Endodermal cell (in vitro differentiated cells): Measurements from ENCODE around the gene SMARCA4. TPM values are rescaled to one million over a fixed set of nuclear protein-coding genes. Genes with fewer than 3 reads are reported as not detected.

Experiments used
- DNase-seq: peaks from one replicate; pipeline ENCODE4 v3.0.0-alpha.2; 2017
- H3K27ac ChIP-seq: 2 replicates; pipeline ENCODE4 v1.5.1; 2013; ENCODE audit warnings: mild to moderate bottlenecking, low read depth, low read length, moderate library complexity
- H3K27me3 ChIP-seq: 2 replicates; pipeline ENCODE4 v1.6.1; 2013; ENCODE audit warnings: mild to moderate bottlenecking, low read length, moderate library complexity; ENCODE audit not compliant: insufficient read depth, control insufficient read depth, poor library complexity, severe bottlenecking
- H3K36me3 ChIP-seq: 2 replicates; pipeline ENCODE4 v1.7.0; 2013; ENCODE audit warnings: mild to moderate bottlenecking, low read length, moderate library complexity; ENCODE audit not compliant: control insufficient read depth, insufficient read depth
- H3K4me1 ChIP-seq: one replicate; pipeline ENCODE4 v1.7.0; 2013; ENCODE audit warnings: low read length; ENCODE audit not compliant: control insufficient read depth, insufficient read depth
- H3K4me3 ChIP-seq: 2 replicates; pipeline ENCODE4 v1.5.1; 2013; ENCODE audit warnings: mild to moderate bottlenecking, low read length, moderate library complexity
- H3K9ac ChIP-seq: 2 replicates; pipeline ENCODE4 v1.6.1; 2013; ENCODE audit warnings: mild to moderate bottlenecking, low read length, moderate library complexity; ENCODE audit not compliant: poor library complexity, severe bottlenecking; ENCODE audit errors: extremely low read depth
- H3K9me3 ChIP-seq: 2 replicates; pipeline ENCODE4 v1.6.1; 2013; ENCODE audit warnings: mild to moderate bottlenecking, low read length, moderate library complexity; ENCODE audit not compliant: control insufficient read depth
- H3K27ac Mint-ChIP-seq: 2 replicates; pipeline ENCODE4 v1.8.0; 2020; ENCODE audit warnings: mixed read lengths
- H3K27me3 Mint-ChIP-seq: 2 replicates; pipeline ENCODE4 v1.8.0; 2021; ENCODE audit warnings: mild to moderate bottlenecking, mixed read lengths; ENCODE audit not compliant: insufficient read depth
- H3K36me3 Mint-ChIP-seq: 2 replicates; pipeline ENCODE4 v1.8.0; 2020; ENCODE audit warnings: low read depth, mixed read lengths
- H3K4me1 Mint-ChIP-seq: 2 replicates; pipeline ENCODE4 v1.8.0; 2020; ENCODE audit warnings: mixed read lengths
- H3K4me3 Mint-ChIP-seq: 2 replicates; pipeline ENCODE4 v1.8.0; 2020; ENCODE audit warnings: mild to moderate bottlenecking, moderate library complexity, mixed read lengths
- H3K9me3 Mint-ChIP-seq: 2 replicates; pipeline ENCODE4 v1.8.0; 2020; ENCODE audit warnings: mild to moderate bottlenecking, mixed read lengths
- CTCF ChIP-seq: fragments of 200-600 bp; sonication (generic); conservative IDR thresholded peaks from 2 replicates; pipeline ENCODE4 v1.5.0; 2021; ENCODE audit warnings: antibody characterized with exemption, mild to moderate bottlenecking
- WGBS, 2 experiments: methylation state at CpG; one replicate each; pipeline versions ENCODE4 v1.1.5 to v1.1.7; 2013; ENCODE audit warnings: missing lambda C conversion rate in 2 of 2, mixed read lengths in 1 of 2; ENCODE audit not compliant: insufficient coverage in 1 of 2, insufficient read length in 1 of 2; 5-methylcytosine and 5-hydroxymethylcytosine counted together
- total RNA-seq, 2 donors: library from RNA; stranded (reverse); fragmentation: NEBNext Ultra II Directional in 1 of 2; extraction: Animal tissue kit (Norgen Biotek cat#: 25700) in 1 of 2; gene quantifications; 2 replicates in 1 of 2; 3 replicates in 1 of 2; pipeline ENCODE4 v1.2.1, GENCODE V29; 2021

SMARCA4 gene
- total RNA-seq, 2 donors from 2014 or later = 290 to 292 TPM

DNA sequence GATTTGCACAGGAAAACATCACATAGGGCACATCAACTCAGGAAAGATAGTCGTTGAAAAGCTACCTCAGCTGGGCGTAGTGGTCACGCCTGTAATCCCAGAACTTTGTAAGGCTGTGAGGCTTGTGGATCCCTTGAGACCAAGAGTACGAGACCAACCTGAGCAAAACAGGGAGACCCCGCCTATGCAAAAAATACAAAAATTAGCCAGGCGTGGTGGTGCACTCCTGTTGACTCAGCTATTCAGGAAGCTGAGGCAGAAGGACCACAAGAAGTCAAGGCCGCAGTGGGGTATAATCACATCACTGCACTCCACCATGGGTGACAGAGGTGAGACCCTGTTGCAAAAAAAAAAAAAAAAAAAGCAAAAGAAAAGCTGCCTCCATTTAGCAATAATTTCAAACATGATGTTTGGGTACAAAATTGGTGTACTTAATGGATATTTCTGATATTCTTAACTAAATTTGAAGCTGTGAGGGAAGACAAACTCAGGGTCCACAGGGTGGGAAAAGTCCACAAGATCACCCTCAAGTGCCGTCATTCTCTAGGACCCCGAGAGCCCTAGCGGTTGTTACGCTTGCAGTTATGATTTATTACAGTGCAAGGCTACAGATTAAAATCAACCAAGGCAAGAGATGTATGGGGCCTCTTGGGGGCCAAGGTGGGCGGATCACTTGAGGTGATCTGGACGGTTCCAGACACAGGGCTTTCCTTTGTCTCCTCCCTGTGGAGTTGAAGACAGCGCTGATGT lies 86.0 kb downstream of the SMARCA4 start:
- Mint-ChIP-seq H3K27me3 (no peaks in the 10 kb centered on the region), H3K27ac (no peak overlapping the region), H3K9me3 (no peaks in the 10 kb centered on the region), H3K4me3 (no peak overlapping the region), H3K4me1 (no peaks in the 10 kb centered on the region), H3K36me3 (peaks cover 69% of the 10 kb centered on the region)
- TF ChIP-seq CTCF = no peak
- Histone ChIP-seq H3K4me1 (no peaks in the 10 kb centered on the region), H3K27ac (no peak overlapping the region), H3K4me3 (no peak overlapping the region), H3K9me3 (no peaks in the 10 kb centered on the region), H3K27me3 (no peaks in the 10 kb centered on the region), H3K9ac (no peak overlapping the region), H3K36me3 (peaks cover 71% of the 10 kb centered on the region)
- WGBS, 2 experiments = 94 to 96% methylated on average over 13 to 14 of the region's 14 CpGs
- DNase-seq = no peak

DNA sequence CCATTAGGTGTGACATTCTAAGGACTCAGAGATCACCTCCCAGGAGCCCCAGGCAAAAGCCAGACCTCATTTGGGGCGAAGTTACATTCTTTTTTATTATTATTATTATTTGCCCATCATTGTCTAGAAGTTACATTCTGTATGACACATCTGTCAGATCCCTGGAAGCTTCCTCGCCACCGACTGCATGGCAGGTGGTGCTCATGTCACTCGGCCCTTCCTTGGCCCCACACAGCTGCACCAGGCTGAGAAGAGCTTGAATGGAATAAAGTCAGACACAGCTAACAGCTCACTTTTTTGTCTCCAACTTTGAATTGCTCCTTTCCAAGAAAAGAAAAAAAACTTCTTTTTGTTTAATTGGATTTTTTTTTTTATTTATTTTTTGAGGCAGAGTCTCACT lies 87.0 kb downstream of the SMARCA4 start:
- no peak for TF ChIP-seq CTCF
- no peak overlapping the region for H3K9ac ChIP-seq
- no peak overlapping the region for H3K4me3 Mint-ChIP-seq
- no peaks in the 10 kb centered on the region for H3K9me3 Mint-ChIP-seq
- H3K27me3 Mint-ChIP-seq = no peaks in the 10 kb centered on the region
- DNase-seq = no peak
- no peak overlapping the region for H3K27ac Mint-ChIP-seq
- no peaks in the 10 kb centered on the region for H3K9me3 ChIP-seq
- H3K36me3 ChIP-seq = peaks cover 70% of the 10 kb centered on the region
- no peak overlapping the region for H3K4me3 ChIP-seq
- H3K27ac ChIP-seq = no peak overlapping the region
- H3K4me1 Mint-ChIP-seq = no peaks in the 10 kb centered on the region
- 99 to 100% methylated on average over 2 to 4 of the region's 4 CpGs for WGBS, 2 experiments
- H3K27me3 ChIP-seq = no peaks in the 10 kb centered on the region
- H3K36me3 Mint-ChIP-seq = peaks cover 62% of the 10 kb centered on the region
- no peaks in the 10 kb centered on the region for H3K4me1 ChIP-seq

GRCh38 chr19:11050323-11051114 lies 89.7 kb downstream of the SMARCA4 start:
- no peaks in the 10 kb centered on the region for H3K27me3 ChIP-seq
- Mint-ChIP-seq H3K27ac (no peak overlapping the region), H3K4me3 (no peak overlapping the region), H3K27me3 (no peaks in the 10 kb centered on the region), H3K36me3 (peaks cover 49% of the 10 kb centered on the region), H3K4me1 (no peaks in the 10 kb centered on the region), H3K9me3 (no peaks in the 10 kb centered on the region)
- 96 to 97% methylated on average over 4 to 9 of the region's 9 CpGs for WGBS, 2 experiments
- no peak overlapping the region for H3K4me3 ChIP-seq
- H3K9me3 ChIP-seq = no peaks in the 10 kb centered on the region
- H3K9ac ChIP-seq = no peak overlapping the region
- H3K4me1 ChIP-seq = no peaks in the 10 kb centered on the region
- no peak for DNase-seq
- peaks cover 67% of the 10 kb centered on the region for H3K36me3 ChIP-seq
- no peak for TF ChIP-seq CTCF
- H3K27ac ChIP-seq = peak overlapping the region; percentile 8
